Skin epidermis (tissue), 12 donors: Measurements from ENCODE around the gene VSTM1.
A peak's percentile ranks its signal among the peaks of the same experiment; 100 is the strongest.
"Not testable (repeated sequence)": the region's sequence is repeated elsewhere in the genome, so short reads cannot be mapped to it uniquely, and the experiment has no call there.

Experiments
- H3K27ac ChIP-seq, 21 experiments: fragments of 200-600 bp; sonication (generic) in 11 of 21; one replicate each; pipeline ENCODE4 v1.5.0; 2020; ENCODE audit warnings: mild to moderate bottlenecking in 3 of 21, inconsistent platforms in 2 of 21, moderate library complexity in 2 of 21
- H3K4me3 ChIP-seq, 7 experiments: fragments of 200-600 bp; sonication (generic) in 2 of 7; one replicate each; pipeline ENCODE4 v1.5.0; 2020; ENCODE audit warnings: inconsistent platforms in 2 of 7, mild to moderate bottlenecking in 2 of 7, moderate library complexity in 1 of 7

Gene VSTM1

DNA sequence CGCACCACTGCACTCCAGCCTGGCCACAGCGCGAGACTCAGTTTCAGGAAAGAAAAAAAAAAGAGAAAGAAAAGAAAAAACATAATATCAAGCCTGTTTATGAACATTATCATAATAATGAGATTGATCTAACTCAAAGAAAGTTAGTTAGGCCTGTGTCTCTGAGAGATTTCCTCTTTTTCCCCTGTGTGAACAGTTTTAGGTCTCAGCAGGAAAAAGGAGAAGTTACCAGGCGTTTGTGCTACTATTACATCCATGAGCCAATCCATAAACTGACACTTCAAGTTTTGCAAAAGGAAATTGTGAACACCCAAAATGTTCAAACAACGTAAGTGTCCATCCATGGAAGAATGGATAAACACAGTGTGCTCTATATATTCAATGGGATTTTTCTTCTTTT, 13.6 kb upstream of the VSTM1 start:
- Histone ChIP-seq H3K4me3 (no peak overlapping the region), H3K27ac (no peak overlapping the region)

DNA sequence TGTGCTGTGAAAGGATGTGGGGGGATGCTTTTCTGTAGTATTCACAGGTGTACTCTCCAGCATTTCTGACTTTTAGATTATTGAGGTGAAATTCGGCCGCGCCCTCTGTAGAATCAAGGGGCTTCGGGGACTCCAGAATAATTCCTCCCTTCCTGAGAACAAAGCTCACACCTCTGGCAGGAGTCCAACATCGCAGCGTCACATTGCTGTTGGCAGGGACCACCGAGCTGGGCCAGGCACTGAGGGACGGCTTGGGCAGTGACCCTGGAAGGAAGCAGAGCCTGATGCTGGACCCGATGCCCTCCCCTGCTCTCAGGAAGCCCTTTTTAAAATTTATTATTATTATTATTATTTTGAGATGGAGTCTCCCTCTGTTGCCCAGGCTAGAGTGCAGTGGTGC, 11.2 kb upstream of the VSTM1 start:
- Histone ChIP-seq H3K4me3 (no peak overlapping the region), H3K27ac (no peak overlapping the region)

DNA sequence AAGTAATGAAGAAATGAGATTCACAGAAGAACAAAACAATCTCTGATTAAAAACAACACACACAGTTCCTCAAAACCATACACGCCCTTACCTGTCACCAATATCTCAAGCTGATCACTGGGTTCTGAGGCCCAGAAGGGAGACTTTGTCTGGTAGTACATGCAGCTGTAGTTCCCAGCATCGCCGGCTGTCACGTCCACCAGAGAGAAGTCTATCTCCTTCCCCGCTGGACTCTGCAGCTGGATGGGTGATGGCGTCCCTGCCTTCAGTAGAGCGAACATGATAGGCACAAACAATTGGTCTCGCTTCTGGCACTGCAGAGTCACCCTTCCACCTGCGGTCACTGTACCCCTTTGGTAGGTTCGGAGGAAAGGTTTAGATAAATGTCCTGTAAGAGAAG, 10.1 kb upstream of the VSTM1 start:
- Histone ChIP-seq H3K4me3 (no peak overlapping the region), H3K27ac (no peak overlapping the region)

DNA sequence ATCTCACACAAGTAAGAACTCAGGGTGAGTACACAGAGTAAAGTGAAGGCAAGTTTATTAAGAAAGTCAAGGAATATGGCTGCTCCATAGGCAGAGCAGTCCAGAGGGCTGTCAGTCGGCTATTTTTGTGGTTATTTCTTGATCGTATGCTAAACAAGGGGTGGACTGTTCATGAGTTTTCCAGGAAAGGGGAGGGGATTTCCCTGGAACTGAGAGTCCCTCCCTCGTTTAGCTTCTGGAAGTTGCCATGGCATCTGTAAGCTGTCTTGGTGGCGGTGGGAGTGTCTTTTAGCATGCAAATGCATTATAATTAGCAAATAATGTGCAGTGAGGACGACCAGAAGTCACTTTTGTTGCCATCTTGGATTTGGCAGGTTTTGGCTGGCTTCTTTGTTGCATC, 5.8 kb upstream of the VSTM1 start:
- Histone ChIP-seq H3K4me3 (no peak overlapping the region), H3K27ac (no peak overlapping the region)

DNA sequence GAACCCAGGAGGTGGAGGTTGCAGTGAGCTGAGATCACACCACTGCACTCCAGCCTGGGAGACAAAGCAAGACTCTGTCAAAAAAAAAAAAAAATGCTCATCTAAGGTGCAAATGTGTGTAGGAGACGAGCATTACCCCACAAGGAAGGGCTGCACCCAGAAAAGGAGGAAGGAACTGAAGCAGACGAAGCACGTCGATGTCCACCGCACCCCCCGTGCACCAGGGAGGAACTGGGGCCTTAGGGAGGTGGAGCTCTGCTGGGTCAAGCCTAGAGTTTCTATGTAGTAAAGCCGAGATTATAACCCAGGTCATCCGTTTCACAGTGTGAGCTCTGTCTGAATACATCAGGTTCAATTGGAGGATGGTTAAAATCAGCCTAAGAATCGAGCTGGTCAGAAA, 1.1 kb downstream of the VSTM1 start:
- Histone ChIP-seq H3K4me3 (no peak overlapping the region), H3K27ac (no peak overlapping the region)

DNA sequence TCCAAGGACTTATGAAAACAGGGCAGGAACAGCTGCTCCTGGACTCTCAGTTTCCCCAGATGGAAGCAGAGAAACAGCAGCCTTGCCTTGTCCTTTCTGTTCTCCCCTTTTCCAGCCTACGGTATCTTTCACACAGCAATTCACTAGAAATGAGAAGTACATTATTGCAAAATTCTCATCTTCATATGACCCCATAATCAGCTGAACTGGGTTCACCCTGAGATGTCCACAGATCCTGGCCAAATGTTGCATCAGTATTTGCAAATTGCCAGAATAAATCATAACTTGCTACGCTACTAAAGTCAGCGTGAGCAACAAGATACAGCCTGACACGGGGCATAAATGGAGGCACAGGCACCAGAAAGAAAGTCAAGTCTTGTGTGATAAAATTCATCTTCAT, 16.1 kb downstream of the VSTM1 start:
- Histone ChIP-seq H3K4me3 (no peak overlapping the region), H3K27ac (no peak overlapping the region)

DNA sequence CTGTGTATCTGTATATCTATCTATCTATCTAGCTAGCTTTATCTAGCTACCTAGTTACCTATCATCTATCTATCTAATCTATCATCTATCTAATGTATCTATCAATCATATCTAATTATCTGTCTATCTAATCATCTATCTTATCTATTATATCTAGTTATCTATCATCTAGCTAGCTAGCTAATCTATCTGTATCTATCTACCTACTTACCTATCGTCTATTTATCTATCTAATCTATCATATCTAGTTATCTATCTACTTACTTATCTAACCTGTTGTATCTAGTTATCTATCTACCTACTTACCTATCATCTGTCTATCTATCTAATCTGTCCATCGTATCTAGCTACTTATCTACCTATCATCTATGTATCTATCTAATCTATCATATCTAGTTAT, 17.9 kb downstream of the VSTM1 start:
- H3K27ac ChIP-seq = no peak overlapping the region

DNA sequence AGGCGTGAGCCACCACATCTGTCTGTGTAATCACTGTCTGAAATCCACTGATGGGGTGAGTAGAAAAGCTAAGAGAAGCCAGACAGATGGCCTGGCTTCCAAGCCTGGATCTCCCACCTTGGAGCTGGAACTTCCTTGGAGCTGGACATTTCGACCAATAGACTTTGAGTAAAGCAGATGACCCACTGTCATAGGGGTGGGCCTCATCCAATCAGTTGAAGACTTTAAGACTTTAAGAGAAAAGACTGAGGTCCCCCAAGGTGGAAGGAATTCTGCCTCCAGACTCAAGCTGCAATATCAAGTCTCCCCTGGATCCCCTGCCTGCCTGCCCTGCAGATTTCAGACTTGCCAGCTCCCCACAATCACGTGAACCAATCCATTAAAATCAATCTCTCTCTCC, 20.7 kb downstream of the VSTM1 start:
- H3K27ac ChIP-seq = no peak overlapping the region
- no peak overlapping the region for H3K4me3 ChIP-seq

More for the DNA sequence above, 17.9 kb downstream of the VSTM1 start:
- H3K4me3 ChIP-seq = no peak overlapping the region

DNA sequence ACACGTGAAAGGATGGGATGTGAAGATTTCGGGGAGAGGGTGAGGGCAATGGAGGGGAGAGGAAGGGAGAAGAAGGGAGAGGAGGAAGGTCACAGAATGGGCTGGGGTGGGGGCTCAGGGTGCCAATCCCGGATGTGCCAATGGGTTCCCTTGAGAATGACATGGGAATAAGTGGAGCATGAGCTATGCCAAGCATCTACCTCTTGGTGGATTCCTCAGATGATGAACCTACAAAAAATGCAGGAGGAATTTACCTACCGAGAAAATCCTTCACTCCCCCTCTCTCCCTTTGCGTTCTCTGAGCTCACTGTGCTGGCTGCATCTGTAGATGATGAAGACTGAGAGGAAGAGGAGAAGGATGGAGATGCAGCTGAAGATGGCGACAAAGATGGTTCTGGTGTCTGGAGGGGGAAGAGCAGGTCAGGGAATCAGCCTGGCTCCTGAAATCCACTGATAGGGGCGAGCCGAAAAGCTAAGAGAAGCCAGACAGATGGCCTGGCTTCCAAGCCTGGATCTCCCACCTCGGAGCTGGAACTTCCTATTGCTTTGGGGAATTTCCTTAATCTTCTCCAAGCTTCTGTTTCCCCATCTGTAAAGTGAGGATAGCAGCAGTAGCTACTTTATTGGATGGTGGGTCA, 21.6 kb downstream of the VSTM1 start:
- Histone ChIP-seq H3K27ac (no peak overlapping the region), H3K4me3 (no peak overlapping the region)

DNA sequence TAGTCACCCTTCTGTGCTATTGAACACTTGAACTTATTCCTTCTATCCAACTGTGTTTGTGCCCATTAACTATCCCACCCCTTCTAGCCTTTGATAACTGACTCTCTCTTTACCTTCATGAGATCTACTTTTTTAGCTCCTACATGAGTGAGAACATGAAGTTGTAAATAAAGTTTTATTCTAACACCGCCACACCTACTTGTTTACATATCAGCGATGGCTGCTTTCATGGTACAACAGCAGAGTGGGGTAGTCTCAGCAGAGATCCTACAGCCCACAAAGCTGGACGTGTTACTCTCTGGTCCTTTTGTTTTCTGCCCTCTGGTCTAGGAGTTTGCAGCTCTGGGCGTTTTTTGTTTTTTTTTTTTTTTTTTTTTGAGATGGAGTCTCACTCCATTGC, 23.7 kb downstream of the VSTM1 start:
- Histone ChIP-seq H3K27ac (no peak overlapping the region), H3K4me3 (no peak overlapping the region)

DNA sequence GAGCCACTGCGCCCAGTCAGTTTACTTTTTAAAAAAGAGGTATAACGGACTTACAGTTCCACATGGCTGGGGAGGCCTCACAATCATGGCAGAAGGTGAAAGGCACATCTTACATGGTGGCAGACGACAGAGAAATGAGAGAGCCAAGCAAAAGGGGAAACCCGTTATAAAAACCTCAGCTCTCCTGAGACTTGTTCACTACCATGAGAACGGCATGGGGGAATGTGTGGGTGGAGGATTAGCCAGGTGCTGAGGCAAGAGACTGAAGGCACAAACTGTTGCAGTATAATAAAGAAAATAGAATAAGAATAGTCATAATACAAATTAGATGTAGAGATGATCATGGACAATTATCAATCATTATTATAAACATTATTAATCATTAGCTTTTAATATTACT, 27.2 kb downstream of the VSTM1 start:
- H3K27ac ChIP-seq, H3K4me3 ChIP-seq: not testable (repeated sequence)

DNA sequence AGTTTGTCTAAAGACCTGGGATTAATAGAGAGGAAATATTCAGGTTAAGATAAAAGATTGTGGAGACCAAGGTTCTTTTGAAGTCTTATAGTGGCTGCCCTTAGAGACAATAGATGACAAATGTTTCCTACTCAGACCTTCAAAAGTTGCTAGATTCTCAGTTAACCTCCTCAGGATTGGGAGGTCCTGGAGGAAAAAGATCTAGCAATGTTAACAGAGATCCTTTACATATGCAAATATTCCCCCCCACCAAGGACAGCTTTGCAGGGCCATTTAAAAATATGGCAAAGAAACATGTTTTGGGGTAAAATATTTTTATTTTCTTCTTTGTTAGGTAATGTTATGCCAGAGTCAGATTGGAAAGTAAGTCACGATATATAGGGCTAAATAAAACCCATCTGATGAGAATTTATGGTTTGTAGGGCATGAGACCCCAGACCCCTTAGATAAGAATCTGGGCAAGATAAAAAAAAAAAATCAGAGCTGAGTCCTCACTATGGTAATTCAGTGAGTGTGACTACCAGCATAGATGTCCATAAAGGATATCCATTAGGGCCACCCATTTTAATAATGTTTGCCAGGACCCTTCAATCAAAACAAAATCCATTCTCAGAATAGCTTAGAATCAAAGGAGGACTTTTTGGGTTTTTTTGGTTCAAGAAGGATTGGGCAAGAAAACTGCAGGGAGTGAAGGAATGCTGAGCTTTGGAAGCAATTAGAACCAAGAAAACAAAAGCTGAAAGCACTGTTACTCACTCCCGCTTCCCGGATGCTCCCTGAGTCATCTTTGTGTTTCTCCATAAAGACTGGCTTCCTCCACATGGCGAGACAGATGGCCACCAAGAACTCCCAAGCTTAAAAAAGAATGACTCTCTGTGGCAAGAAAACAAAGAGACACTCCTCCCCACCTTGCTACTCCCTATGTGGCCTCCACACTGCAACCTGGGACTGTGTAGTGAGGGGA, 28.2 kb downstream of the VSTM1 start:
- H3K4me3 ChIP-seq = no peak overlapping the region
- H3K27ac ChIP-seq = peak overlapping the region in 7 of 21 experiments; percentile 22 to 63 (median 55)

DNA sequence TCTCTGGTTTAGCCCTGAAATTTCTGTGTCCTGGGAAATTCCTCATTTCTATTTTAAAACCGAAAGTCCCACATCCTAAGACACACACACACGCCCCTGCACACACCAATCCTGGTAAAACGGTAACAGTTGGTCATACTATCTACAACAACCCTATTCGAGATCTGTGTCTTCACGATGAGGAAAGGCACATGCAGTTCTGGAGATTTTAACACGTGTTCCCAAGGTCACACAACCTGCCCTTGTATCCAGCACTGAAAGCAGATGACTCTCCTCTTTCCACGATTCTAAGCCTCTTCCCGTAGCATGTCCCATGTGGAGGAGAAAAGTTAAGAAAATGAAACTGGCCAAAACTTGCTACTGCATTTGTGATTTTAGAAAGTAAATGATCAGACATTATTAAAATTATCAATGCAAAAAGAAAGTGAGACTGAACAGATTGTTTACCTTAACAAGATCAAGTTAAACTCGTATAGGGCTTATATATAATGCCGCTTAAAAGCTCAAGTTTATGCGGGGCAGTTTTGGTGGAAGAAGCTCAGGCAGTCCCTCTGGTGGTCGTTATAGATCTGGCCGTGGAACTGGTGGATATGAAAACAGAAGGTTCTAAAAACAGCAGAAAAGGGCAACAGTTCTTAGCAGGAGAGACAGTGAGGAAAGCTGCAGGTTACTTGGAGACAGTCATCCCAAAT, 32.7 kb downstream of the VSTM1 start:
- H3K4me3 ChIP-seq = no peak overlapping the region
- H3K27ac ChIP-seq = no peak overlapping the region

DNA sequence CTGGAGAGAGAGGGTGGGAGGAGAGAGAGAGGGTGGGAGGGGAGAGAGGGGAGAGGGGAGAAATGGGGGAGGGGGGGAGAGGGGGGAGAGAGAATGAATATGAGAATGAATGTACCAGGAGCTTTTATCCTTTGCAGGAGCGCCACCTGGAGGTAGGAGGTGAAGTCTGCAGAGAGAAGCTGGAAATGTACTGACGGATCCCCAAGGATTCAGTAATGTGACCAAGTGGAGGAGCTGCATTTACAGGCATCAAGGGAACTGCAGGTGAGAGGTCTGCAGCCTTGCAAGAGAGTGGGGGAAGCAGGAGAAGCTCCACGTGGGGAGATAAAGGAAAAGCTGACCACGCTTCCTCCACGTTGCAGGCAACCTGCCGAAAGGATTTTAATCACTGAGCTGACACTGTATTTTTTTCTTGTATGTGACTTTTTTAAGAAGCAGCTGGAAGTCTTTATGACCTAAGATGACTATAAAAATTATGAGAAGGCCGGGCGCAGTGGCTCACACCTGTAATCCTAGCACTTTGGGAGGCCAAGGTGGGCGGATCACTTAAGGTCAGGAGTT, 33.7 kb downstream of the VSTM1 start:
- no peak overlapping the region for H3K27ac ChIP-seq
- H3K4me3 ChIP-seq = no peak overlapping the region

DNA sequence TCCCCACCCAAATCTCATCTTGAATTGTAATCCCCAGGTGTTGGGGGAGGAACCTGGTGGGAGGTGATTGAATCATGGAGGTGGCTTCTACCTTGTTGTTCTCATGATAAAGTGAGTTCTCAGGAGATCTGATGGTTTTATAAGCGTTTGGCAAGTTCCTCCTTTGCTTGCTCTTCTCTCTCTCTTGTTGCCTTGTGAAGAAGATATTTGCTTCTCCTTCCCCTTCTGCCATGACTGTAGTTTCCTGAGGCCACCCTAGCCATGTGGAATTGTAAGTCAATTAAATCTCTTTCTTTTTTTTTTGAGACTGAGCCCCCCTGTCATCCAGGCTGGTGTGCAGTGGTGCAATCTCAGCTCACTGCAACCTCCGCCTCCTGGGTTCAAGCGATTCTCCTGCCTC, 34.4 kb downstream of the VSTM1 start:
- Histone ChIP-seq H3K4me3 (no peak overlapping the region), H3K27ac (no peak overlapping the region)

DNA sequence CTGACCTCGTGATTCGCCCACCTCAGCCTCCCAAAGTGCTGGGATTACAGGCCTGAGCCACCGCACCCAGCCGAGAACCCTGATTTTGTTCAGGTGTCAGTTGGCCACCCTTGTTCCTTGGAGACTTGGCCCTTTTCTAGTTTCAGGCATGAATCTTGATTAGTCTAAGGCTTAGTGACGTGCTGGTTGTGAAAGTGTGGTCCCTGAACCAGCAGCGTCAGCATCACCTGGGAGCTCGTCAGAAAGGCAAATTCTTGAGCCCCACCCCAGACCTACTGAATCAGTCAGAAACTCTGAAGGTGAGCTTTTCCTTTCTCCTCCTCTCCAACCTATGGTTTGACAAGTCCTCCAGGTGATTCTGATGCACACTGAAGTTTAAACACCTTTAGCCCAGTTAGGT, 37.0 kb downstream of the VSTM1 start:
- no peak overlapping the region for H3K4me3 ChIP-seq

DNA sequence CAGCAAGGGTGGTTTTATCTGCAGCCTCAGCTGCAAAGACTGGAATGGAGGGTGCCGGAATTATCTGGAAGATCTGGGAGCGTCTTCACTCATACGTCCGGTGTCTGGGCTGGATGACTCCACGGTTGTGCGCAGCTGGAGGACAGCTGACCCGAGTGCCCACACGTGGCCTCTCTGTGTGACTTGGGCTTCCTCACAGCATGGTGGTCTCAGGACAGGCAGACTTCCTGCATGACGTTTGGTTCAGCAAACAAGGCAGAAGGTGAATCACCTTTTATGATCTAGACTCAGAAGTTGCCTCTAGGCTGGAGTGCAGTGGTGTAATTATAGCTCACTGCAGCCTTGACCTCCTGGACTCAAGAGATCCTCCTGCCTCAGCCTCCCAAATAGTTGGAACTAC, 39.0 kb downstream of the VSTM1 start:
- Histone ChIP-seq H3K4me3 (no peak overlapping the region), H3K27ac (no peak overlapping the region)

More for the DNA sequence above, 37.0 kb downstream of the VSTM1 start:
- H3K27ac ChIP-seq = no peak overlapping the region

DNA sequence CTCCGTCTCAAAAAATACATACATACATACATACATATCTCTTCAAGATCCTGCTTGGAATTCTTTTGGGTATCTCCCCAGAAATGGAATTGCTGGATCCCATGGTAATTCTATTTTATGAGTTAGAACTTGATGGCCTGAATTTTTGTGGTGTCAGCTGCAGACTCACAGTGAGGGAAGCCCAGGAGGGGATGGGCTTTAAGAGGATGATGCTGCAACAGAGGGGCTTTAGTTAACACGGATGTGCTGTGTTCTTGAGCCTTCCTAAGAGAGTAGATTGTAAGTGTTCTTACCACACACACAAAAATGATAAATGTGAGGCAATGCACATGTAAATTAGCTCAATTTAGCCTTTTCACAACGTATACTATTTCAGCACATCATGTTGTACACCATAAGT, 40.5 kb downstream of the VSTM1 start:
- Histone ChIP-seq H3K27ac (no peak overlapping the region), H3K4me3 (no peak overlapping the region)

DNA sequence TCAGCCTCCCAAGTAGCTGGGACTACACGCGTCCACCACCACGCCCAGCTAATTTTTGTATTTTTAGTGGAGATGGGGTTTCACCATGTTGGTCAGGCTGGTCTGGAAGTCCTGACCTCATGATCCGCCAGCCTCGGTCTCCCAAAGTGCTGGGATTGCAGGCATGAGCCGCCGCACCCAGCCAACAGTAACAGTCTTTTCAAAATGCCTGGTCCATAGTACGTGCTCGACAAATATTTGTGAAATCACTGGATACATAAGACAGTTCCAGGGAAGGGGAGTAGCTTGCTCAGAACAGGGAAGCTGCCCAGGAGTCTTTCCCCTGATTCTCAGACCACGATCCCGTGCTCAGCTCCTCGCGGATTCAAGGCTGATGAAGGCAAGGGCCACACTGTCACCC, 41.8 kb downstream of the VSTM1 start:
- no peak overlapping the region for H3K27ac ChIP-seq
- no peak overlapping the region for H3K4me3 ChIP-seq

DNA sequence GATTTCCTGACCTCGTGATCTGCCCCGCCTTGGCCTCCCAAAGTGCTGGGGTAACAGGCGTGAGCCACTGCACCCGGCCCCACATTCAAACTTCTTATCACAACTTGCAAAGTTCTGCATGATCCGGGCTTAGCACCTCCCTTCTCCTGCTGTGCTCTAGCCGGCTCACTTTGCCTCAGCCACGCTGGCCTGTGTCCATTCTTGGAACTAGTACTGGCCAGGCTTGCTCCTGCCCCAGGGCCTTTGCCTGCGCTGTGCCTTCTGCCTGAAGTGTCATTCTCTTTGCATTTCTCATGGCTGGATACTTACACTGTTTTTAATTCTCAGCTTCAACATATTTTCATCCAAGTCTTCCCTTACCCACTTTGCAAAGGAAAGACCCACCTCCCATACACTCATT, 42.3 kb downstream of the VSTM1 start:
- Histone ChIP-seq H3K4me3 (no peak overlapping the region), H3K27ac (no peak overlapping the region)

DNA sequence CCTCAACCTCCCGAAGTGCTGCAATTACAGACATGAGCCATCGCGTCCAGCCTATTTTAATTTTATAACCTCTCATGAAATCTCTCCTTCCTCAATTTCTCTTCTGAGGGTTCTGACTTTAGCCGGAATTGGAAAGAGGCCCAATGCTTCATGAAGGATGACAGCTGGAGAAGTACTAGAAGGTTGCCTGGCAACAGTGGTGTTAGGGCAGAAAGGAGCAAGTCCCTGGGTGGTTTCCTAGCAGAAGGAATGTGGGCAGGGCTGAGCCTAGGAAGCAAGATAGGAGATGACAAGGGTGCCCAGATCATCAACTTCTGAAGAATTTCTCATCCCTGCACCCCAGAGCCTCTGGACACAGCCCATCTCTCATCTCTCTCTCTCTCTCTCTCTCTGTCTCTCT, 46.4 kb downstream of the VSTM1 start:
- Histone ChIP-seq H3K27ac (no peak overlapping the region), H3K4me3 (no peak overlapping the region)
